Brain microvascular endothelial cell (primary cell): ENCODE data around the gene WSCD2.

ENCODE experiments used
- DNase-seq: peaks from one replicate; pipeline ENCODE4 v3.0.0-alpha.2; 2020
- H3K27ac ChIP-seq: fragments of 250-450 bp; sonication (Bioruptor Pico); 2 replicates; pipeline ENCODE4 v1.5.1; 2020; ENCODE audit warnings: mild to moderate bottlenecking, moderate library complexity
- H3K27me3 ChIP-seq: fragments of 250-450 bp; sonication (Bioruptor Pico); replicated peaks from 2 replicates; pipeline ENCODE4 v1.5.1; 2020; ENCODE audit warnings: mild to moderate bottlenecking
- H3K36me3 ChIP-seq: fragments of 250-450 bp; sonication (Bioruptor Pico); replicated peaks from 2 replicates; pipeline ENCODE4 v1.5.1; 2020; ENCODE audit warnings: mild to moderate bottlenecking
- H3K4me3 ChIP-seq: 2 replicates; pipeline ENCODE4 v1.5.1; 2011; ENCODE audit warnings: low read depth, mild to moderate bottlenecking, control low read depth, low read length, moderate library complexity
- in situ Hi-C: cut with HindIII; loops from 2 replicates; pipeline ENCODE4 v1.10.0; 2017; ENCODE audit warnings: low sequenced_read_pairs, low pct_ligation_motif_present
- TF ChIP-seq, protein P1 (sequence below): IDR thresholded peaks from 2 replicates; pipeline ENCODE4 v1.5.1; 2011; ENCODE audit warnings: low read depth, mild to moderate bottlenecking, moderate library complexity, low read length, control low read depth, inconsistent platforms; ENCODE audit errors: missing control alignments

The WSCD2 gene

DNA sequence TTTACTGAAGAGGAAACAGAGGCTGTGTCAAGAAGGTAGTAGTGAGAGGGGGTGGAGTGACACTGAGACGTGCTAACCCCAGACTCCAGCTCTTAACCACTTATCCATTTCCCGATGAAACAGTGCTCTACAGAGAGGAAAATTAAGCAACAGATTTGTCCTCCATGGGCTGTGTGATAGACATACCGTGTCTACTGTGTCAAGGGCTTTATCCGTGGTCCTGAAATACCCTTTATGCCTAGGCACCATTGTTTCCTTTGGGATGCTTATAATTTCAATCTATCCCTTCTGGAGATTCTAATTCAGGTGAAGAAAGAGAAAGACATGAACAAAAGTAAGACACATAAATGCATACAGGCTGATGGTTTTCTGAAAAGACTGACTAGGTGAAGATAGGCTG is 138.4 kb downstream of the WSCD2 start:
- DNase-seq = no peak
- in situ Hi-C loops = no loop called here
- TF ChIP-seq, protein P1, sequence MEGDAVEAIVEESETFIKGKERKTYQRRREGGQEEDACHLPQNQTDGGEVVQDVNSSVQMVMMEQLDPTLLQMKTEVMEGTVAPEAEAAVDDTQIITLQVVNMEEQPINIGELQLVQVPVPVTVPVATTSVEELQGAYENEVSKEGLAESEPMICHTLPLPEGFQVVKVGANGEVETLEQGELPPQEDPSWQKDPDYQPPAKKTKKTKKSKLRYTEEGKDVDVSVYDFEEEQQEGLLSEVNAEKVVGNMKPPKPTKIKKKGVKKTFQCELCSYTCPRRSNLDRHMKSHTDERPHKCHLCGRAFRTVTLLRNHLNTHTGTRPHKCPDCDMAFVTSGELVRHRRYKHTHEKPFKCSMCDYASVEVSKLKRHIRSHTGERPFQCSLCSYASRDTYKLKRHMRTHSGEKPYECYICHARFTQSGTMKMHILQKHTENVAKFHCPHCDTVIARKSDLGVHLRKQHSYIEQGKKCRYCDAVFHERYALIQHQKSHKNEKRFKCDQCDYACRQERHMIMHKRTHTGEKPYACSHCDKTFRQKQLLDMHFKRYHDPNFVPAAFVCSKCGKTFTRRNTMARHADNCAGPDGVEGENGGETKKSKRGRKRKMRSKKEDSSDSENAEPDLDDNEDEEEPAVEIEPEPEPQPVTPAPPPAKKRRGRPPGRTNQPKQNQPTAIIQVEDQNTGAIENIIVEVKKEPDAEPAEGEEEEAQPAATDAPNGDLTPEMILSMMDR = no peak
- H3K4me3 ChIP-seq = no peak overlapping the region
- H3K27me3 ChIP-seq = no peaks in the 10 kb centered on the region
- no peak overlapping the region for H3K27ac ChIP-seq
- no peaks in the 10 kb centered on the region for H3K36me3 ChIP-seq

DNA sequence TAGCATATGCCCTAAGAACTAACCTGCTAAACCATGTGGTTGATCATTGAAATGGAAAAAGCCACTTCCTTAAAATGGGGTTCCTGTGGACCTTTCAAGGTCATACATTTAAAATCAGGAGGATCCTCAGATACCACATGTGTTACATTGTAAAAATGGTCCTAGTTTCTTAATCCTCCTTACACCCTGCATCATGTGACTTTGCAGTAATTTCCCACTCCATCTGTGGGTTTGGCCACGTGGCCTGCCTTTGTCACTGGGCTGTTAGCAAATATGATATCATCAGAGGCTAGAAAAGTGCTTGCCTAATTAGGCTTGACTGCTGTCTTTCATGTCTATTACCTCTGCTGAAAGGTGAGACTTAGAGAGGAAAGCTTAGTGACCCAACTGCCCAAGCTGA is 139.3 kb downstream of the WSCD2 start:
- Histone ChIP-seq H3K27me3 (no peaks in the 10 kb centered on the region), H3K4me3 (no peak overlapping the region), H3K27ac (no peak overlapping the region), H3K36me3 (no peaks in the 10 kb centered on the region)
- no peak for DNase-seq
- in situ Hi-C loops = no loop called here
- TF ChIP-seq, protein P1 = no peak

DNA sequence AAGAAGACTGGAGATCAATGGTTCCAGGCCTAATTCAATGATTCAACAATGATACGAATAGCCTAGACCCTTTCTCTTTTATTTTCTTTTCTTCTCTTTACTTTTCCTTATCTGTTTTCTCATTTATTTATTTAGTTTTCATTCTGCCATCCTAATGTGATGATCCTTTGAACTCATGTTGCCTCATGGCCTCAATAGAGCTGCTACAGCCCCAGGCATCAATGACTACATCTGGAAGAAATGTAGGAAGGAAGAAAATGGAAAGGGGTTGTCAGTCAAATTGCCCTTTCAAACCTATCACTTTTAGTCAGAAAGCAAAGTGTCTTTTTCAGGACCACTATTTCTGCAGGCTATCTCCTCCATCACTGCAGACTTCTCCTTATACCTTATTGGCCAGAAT is 140.1 kb downstream of the WSCD2 start:
- TF ChIP-seq, protein P1 = no peak
- in situ Hi-C loops = no loop called here
- Histone ChIP-seq H3K36me3 (no peaks in the 10 kb centered on the region), H3K4me3 (no peak overlapping the region), H3K27me3 (no peaks in the 10 kb centered on the region), H3K27ac (no peak overlapping the region)
- no peak for DNase-seq

DNA sequence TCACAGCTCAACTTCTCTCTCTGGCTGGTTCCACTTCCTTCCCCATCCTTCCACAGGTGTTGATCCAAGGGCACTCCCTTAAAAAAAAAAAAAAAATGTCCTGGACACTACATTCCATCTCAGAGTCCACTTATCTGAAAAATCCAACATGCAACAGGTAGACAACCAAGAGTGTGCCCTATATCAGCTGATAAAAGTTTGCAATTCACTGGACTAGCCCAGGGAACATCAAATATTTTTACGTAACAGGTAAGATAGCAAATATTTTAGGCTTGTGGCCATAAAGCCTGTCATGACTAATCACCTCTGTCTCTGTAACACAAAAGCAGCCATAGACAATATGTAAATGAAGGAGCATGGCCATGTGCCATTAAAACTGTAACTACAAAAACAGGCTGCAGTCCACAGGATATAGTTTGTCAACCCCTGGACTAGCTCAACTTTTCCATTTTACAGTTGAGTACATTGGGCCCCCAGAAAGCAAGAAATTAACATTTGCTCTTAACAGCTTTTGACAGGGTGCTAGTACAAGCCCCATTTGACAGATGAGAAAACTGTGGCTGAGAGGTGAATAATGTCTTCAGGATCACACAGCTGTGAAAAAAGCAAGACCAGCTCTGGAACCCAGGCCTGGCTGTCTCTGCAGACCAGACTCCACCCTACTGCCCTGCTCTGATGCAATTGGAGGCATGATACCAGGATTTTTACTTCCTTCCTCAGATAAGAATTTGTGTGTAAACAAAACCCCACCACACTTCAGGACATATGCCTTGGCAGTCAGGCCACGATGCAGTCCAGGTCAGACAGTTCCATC is 141.2 kb downstream of the WSCD2 start:
- TF ChIP-seq, protein P1 = no peak
- Histone ChIP-seq H3K36me3 (no peaks in the 10 kb centered on the region), H3K27ac (no peak overlapping the region), H3K4me3 (no peak overlapping the region), H3K27me3 (no peaks in the 10 kb centered on the region)
- no peak for DNase-seq
- in situ Hi-C loops = no loop called here

DNA sequence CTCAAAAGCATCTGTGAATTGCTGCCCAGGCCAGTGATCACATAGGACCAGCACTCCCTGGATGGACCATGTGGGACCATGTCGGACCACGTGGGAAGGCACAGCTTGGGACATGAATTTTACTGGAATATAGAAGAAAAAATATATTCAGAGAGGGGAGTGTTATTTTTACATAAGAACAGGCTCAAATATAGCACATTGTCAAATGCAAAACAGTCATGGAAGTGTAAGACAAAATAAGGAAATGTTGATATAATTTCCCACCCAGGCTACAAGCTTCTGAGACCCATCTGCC is 141.7 kb downstream of the WSCD2 start:
- H3K27ac ChIP-seq = no peak overlapping the region
- no peak overlapping the region for H3K4me3 ChIP-seq
- TF ChIP-seq, protein P1 = no peak
- H3K36me3 ChIP-seq = no peaks in the 10 kb centered on the region
- DNase-seq = no peak
- in situ Hi-C loops = no loop called here
- no peaks in the 10 kb centered on the region for H3K27me3 ChIP-seq
